HCT116 (cell line): ENCODE data around the gene SLC13A4. TPM values are rescaled to one million over a fixed set of nuclear protein-coding genes. Genes with fewer than 3 reads are reported as not detected.

ENCODE experiments used
- ATAC-seq: fragments of 200-7000 bp; cut with Tn5 transposase; 2 replicates; pipeline ENCODE4 v1.9.1; 2020; ENCODE audit warnings: mild to moderate bottlenecking, moderate library complexity
- BruUV-seq: library from RNA; stranded (reverse); fragments of 400-500 nt; replicated peaks from 2 replicates; lab custom pipeline; 2021; lab: Mats Ljungman, UMichigan
- CTCF ChIA-PET: fragments of 300-600 bp; sonication (Branson Sonifier 250); formaldehyde crosslinking; loops from one replicate; lab custom pipeline; 2021; ENCODE audit warnings: antibody characterized with exemption; lab: Charles Lee
- POLR2A ChIA-PET: fragments of 300-600, 350-600 bp; sonication (Branson Sonifier 250); formaldehyde crosslinking; loops from one replicate; lab custom pipeline; 2021; ENCODE audit warnings: antibody characterized with exemption; lab: Charles Lee
- RAD21 ChIA-PET, 2 experiments: fragments of 300-600 bp; sonication (Branson Sonifier 250); formaldehyde crosslinking; loops; one replicate each; lab custom pipeline; 2023; ENCODE audit warnings: low total read pairs in 2 of 2; ENCODE audit not compliant: uncharacterized antibody in 2 of 2, unreplicated experiment in 2 of 2, low non-redundant PET in 1 of 2; lab: Charles Lee
- DNase-seq: peaks from one replicate; pipeline ENCODE4 v3.0.0-alpha.2; 2010; ENCODE audit warnings: low read depth, low spot score
- H2AFZ ChIP-seq: fragments of 200-600 bp; shearing (Covaris generic), sonication (generic); 2 replicates; pipeline ENCODE4 v1.6.1; 2017; ENCODE audit warnings: low read depth, mixed run types, mixed read lengths, antibody characterized with exemption, low read length; ENCODE audit not compliant: poor library complexity, severe bottlenecking
- H3K27ac ChIP-seq: 2 replicates; pipeline ENCODE4 v1.5.1; 2012; ENCODE audit warnings: low read depth, low read length
- H3K27me3 ChIP-seq: fragments of 200-600 bp; sonication (generic); 2 replicates; pipeline ENCODE4 v1.6.1; 2016; ENCODE audit warnings: mixed run types, low read length, mixed read lengths; ENCODE audit not compliant: insufficient read depth
- H3K36me3 ChIP-seq, 2 experiments: fragments of 200-500 bp in 1 of 2; fragments of 200-600 bp in 1 of 2; sonication (Bioruptor generic) in 1 of 2; sonication (generic) in 1 of 2; 2 replicates each; pipeline versions ENCODE4 v1.5.1 to v1.6.1; 2014 to 2016; ENCODE audit warnings: low read length in 2 of 2, inconsistent platforms in 1 of 2, mixed read lengths in 1 of 2, mixed run types in 1 of 2; ENCODE audit not compliant: insufficient read depth in 2 of 2, control insufficient read depth in 1 of 2
- H3K4me1 ChIP-seq, 2 experiments: fragments of 200-600 bp in 1 of 2; sonication (generic) in 1 of 2; 2 replicates each; pipeline versions ENCODE4 v1.5.1 to v1.6.1; 2012 to 2017; ENCODE audit warnings: low read length in 2 of 2, inconsistent platforms in 1 of 2, mild to moderate bottlenecking in 1 of 2, mixed read lengths in 1 of 2, mixed run types in 1 of 2, moderate library complexity in 1 of 2; ENCODE audit not compliant: insufficient read depth in 2 of 2, control insufficient read depth in 1 of 2
- H3K4me2 ChIP-seq: fragments of 200-600 bp; sonication (generic); 2 replicates; pipeline ENCODE4 v1.6.1; 2017; ENCODE audit warnings: mixed run types, low read length, mixed read lengths
- H3K4me3 ChIP-seq, 2 experiments: fragments of 200-600 bp in 1 of 2; sonication (generic) in 1 of 2; replicated peaks in 1 of 2; 2 replicates each; pipeline ENCODE4 v1.5.1; 2011 to 2016; ENCODE audit warnings: low read length in 2 of 2, control low read depth in 1 of 2, low read depth in 1 of 2, mild to moderate bottlenecking in 1 of 2, mixed read lengths in 1 of 2, mixed run types in 1 of 2
- H3K79me2 ChIP-seq: fragments of 200-600 bp; sonication (generic); 2 replicates; pipeline ENCODE4 v1.6.1; 2017; ENCODE audit warnings: mild to moderate bottlenecking, mixed run types, low read length, moderate library complexity, mixed read lengths; ENCODE audit not compliant: insufficient read depth
- H3K9ac ChIP-seq: fragments of 200-600 bp; sonication (generic); 2 replicates; pipeline ENCODE4 v1.6.1; 2016; ENCODE audit warnings: low read length, mixed read lengths
- H3K9me2 ChIP-seq: fragments of 200-600 bp; sonication (generic), shearing (Covaris generic); 2 replicates; pipeline ENCODE4 v1.6.1; 2017; ENCODE audit warnings: mixed run types, mild to moderate bottlenecking, moderate library complexity; ENCODE audit not compliant: insufficient read depth
- H3K9me3 ChIP-seq, 2 experiments: fragments of 200-500 bp in 1 of 2; fragments of 200-600 bp in 1 of 2; sonication (Bioruptor generic) in 1 of 2; sonication (generic) in 1 of 2; 2 replicates each; pipeline ENCODE4 v1.6.1; 2014 to 2017; ENCODE audit warnings: low read length in 2 of 2, mixed read lengths in 2 of 2, inconsistent platforms in 1 of 2, low read depth in 1 of 2, mild to moderate bottlenecking in 1 of 2, mixed run types in 1 of 2, moderate library complexity in 1 of 2; ENCODE audit not compliant: control insufficient read depth in 1 of 2, insufficient read depth in 1 of 2
- H4K20me1 ChIP-seq: fragments of 200-600 bp; sonication (generic), shearing (Covaris generic); 2 replicates; pipeline ENCODE4 v1.6.1; 2017; ENCODE audit warnings: mixed run types, mild to moderate bottlenecking, moderate library complexity; ENCODE audit not compliant: insufficient read depth
- CBX3 ChIP-seq: IDR thresholded peaks from 2 replicates; pipeline ENCODE4 v1.6.1; 2012; ENCODE audit warnings: low read depth
- CEBPB ChIP-seq: IDR thresholded peaks from 2 replicates; pipeline ENCODE4 v1.6.1; 2012; ENCODE audit warnings: low read depth
- EGR1 ChIP-seq: IDR thresholded peaks from 2 replicates; pipeline ENCODE4 v1.6.1; 2012; ENCODE audit warnings: low read depth
- EZH2 ChIP-seq: fragments of 200-600 bp; sonication (generic); IDR thresholded peaks from 2 replicates; pipeline ENCODE4 v1.6.1; 2017; ENCODE audit warnings: antibody characterized with exemption, mixed run types
- JUND ChIP-seq: IDR thresholded peaks from 2 replicates; pipeline ENCODE4 v1.6.1; 2012
- TCF7L2 ChIP-seq: IDR thresholded peaks from 2 replicates; pipeline ENCODE4 v1.7.0; 2011; ENCODE audit warnings: borderline replicate concordance, inconsistent platforms; ENCODE audit not compliant: insufficient read depth, insufficient read length; ENCODE audit errors: extremely low read depth
- YY1 ChIP-seq: IDR thresholded peaks from 2 replicates; pipeline ENCODE4 v1.6.1; 2011; ENCODE audit warnings: low read length, low read depth, moderate library complexity, mild to moderate bottlenecking; ENCODE audit not compliant: insufficient replicate concordance; ENCODE audit errors: extremely low read depth
- ZFX ChIP-seq: fragments of 450-650 bp; IDR thresholded peaks from 2 replicates; pipeline ENCODE4 v1.6.1; 2017
- ZNF274 ChIP-seq: fragments of 200-500 bp; sonication (Bioruptor generic); IDR thresholded peaks from 2 replicates; pipeline ENCODE4 v1.6.1; 2014; ENCODE audit warnings: mild to moderate bottlenecking, low read depth, low read length, inconsistent platforms
- intact Hi-C: fragments of 100-400 bp; cut with micrococcal nuclease; formaldehyde crosslinking; loops from 2 replicates; pipeline ENCODE4 v1.10.0; 2022
- total RNA-seq: library from RNA; stranded (reverse); gene quantifications from one replicate; pipeline ENCODE4 v1.2.1, GENCODE V29; 2021; ENCODE audit not compliant: unreplicated experiment
- TF ChIP-seq, protein P1 (sequence below): IDR thresholded peaks from 2 replicates; pipeline ENCODE4 v1.6.1; 2012
- TF ChIP-seq, protein P2 (sequence below): IDR thresholded peaks from 2 replicates; pipeline ENCODE4 v1.6.1; 2011; ENCODE audit warnings: mild to moderate bottlenecking, low read length, moderate library complexity; ENCODE audit not compliant: insufficient replicate concordance; ENCODE audit errors: extremely low read depth

SLC13A4 gene
- total RNA-seq, 1 experiment from 2014 or later, result 0.30 TPM

DNA sequence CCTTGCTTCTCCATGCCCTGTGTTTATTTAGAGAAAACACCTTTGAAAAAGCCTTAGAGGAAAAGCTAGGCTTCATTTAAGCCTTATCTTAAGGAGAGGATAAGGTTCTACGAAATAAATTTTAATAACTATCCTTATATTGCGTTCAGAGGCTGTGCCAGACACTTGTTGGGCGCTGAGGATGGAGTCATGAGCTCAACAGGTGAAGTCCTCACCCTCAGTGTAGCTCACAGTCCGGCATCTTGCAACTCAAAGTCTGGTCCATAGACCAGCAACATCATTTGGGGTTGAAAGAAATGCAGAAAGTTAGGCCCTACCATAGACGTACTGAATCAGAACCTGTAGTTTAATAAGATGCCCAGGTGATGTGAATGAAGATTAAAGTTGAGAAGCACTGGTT, 69.4 kb downstream of the SLC13A4 start:
- POLR2A ChIA-PET, result no interaction called here

DNA sequence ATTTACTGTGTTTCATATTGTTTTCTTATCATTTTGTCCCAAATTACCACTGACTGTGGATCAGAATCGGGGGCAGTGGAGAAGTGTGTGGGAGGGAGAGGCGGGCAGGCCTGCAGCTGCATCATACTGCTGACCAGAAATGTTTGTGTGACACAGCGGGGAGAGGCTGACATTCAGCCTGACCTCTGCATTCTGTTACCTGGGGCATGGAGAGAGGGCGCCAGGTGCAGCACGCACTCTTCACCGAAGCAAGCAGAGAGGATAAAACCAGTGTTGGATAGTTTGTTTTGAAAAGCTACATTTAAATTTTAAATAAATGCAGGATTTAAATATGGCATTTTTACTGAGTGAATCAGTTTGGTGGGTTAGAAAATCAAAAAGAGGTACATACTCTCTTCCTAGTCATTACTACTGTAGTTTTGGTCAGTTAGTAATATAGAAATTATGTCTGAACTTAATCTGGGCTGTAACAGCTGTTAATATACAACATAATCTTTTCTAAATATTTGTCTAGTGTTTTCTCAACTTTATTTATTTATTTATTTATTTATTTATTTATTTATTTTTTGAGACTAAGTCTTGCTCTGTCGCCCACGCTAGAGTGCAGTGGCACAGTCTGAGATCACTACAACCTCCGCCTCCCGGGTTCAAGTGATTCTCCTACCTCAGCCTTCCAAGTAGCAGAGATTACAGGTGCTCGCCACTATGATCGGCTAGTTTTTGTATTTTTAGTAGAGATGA, 74.5 kb downstream of the SLC13A4 start:
- BruUV-seq, result no TSS peak
- H3K4me2 ChIP-seq, result peak overlapping the region; percentile 0; the same call in 1 of the 2 replicates
- POLR2A ChIA-PET, result no interaction called here
- CTCF ChIA-PET, result no interaction called here
- H2AFZ ChIP-seq, result no peak overlapping the region
- H3K79me2 ChIP-seq, result no peaks in the 10 kb centered on the region
- no peak for ATAC-seq
- H3K9me2 ChIP-seq, result no peaks in the 10 kb centered on the region
- peaks cover 0 to 7% of the 10 kb centered on the region in 2 experiments; a peak in 2 of 4 replicates for H3K4me1 ChIP-seq
- DNase-seq, result no peak
- no peaks in the 10 kb centered on the region for H3K9me3 ChIP-seq
- RAD21 ChIA-PET, result no interaction called here
- H3K27ac ChIP-seq, result no peak overlapping the region
- H3K36me3 ChIP-seq, result peaks cover 4% of the 10 kb centered on the region in 2 experiments; a peak in 2 of 4 replicates
- no peak overlapping the region for H3K9ac ChIP-seq
- H4K20me1 ChIP-seq, result no peaks in the 10 kb centered on the region
- TF ChIP-seq, protein P1, sequence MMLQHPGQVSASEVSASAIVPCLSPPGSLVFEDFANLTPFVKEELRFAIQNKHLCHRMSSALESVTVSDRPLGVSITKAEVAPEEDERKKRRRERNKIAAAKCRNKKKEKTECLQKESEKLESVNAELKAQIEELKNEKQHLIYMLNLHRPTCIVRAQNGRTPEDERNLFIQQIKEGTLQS, result no peak
- TF ChIP-seq EZH2 (no peak), JUND (no peak), ZFX (no peak), EGR1 (no peak), YY1 (no peak)
- TF ChIP-seq, protein P2, sequence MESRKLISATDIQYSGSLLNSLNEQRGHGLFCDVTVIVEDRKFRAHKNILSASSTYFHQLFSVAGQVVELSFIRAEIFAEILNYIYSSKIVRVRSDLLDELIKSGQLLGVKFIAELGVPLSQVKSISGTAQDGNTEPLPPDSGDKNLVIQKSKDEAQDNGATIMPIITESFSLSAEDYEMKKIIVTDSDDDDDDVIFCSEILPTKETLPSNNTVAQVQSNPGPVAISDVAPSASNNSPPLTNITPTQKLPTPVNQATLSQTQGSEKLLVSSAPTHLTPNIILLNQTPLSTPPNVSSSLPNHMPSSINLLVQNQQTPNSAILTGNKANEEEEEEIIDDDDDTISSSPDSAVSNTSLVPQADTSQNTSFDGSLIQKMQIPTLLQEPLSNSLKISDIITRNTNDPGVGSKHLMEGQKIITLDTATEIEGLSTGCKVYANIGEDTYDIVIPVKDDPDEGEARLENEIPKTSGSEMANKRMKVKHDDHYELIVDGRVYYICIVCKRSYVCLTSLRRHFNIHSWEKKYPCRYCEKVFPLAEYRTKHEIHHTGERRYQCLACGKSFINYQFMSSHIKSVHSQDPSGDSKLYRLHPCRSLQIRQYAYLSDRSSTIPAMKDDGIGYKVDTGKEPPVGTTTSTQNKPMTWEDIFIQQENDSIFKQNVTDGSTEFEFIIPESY, result no peak
- no peak overlapping the region for H3K4me3 ChIP-seq
- intact Hi-C loops, result no loop called here
- H3K27me3 ChIP-seq, result no peaks in the 10 kb centered on the region

More for the DNA sequence above, 69.4 kb downstream of the SLC13A4 start:
- ChIA-PET RAD21 (no interaction called here), CTCF (interaction anchor here (1.0 kb wide), 1 partner anchor 14 kb away, joined by 3 read pairs; no protein-coding TSS in a partner anchor)
- ATAC-seq (no peak), DNase-seq (no peak)
- Histone ChIP-seq H3K27me3 (no peaks in the 10 kb centered on the region), H4K20me1 (no peaks in the 10 kb centered on the region), H3K4me3 (no peak overlapping the region), H3K4me1 (peaks cover 1 to 14% of the 10 kb centered on the region in 2 experiments; a peak in 2 of 4 replicates), H3K27ac (no peak overlapping the region), H3K4me2 (no peak overlapping the region), H3K9ac (no peak overlapping the region), H3K9me3 (no peaks in the 10 kb centered on the region), H3K36me3 (no peaks in the 10 kb centered on the region), H2AFZ (no peak overlapping the region), H3K9me2 (no peaks in the 10 kb centered on the region), H3K79me2 (peaks cover 12% of the 10 kb centered on the region)
- intact Hi-C loops, result no loop called here
- TF ChIP-seq YY1 (no peak), TCF7L2 (no peak), CBX3 (no peak), EZH2 (no peak), ZFX (no peak), CEBPB (no peak), ZNF274 (no peak)
- TF ChIP-seq, protein P1, result no peak
- BruUV-seq, result no TSS peak
